ENCODE data around the gene ZNF784. TPM values are rescaled to one million over a fixed set of nuclear protein-coding genes. Genes with fewer than 3 reads are reported as not detected.

The ZNF784 gene
- total and polyA plus RNA-seq, 2 of the 13 experiments (the other 11 are each of a cell fraction or from before 2014, with no cell fraction given) = 4.1 to 4.2 TPM

GRCh38 chr19:55660991-55661390, 36.6 kb upstream of the ZNF784 start:
- no peak overlapping the region for H2AFZ ChIP-seq (ENCODE audit: low read length)
- H3K9me3 ChIP-seq (ENCODE audit: low read length) = no peaks in the 10 kb centered on the region
- H3K79me2 ChIP-seq (ENCODE audit: insufficient read depth, low read length) = peaks cover 64% of the 10 kb centered on the region
- no peak for DNase-seq (ENCODE audit: low spot score)
- ATAC-seq = no peak
- peaks cover 40 to 63% of the 10 kb centered on the region in 2 experiments for H3K36me3 ChIP-seq (replicated peaks in 1 of 2; ENCODE audit: control insufficient read depth in 1 of 2, insufficient read depth in 2 of 2, low read length in 2 of 2)
- peaks cover 49% of the 10 kb centered on the region for H4K20me1 ChIP-seq (ENCODE audit: insufficient read depth, low read length)
- BruUV-seq (replicated peaks) = no TSS peak
- CTCF ChIA-PET (ENCODE audit: low intra/inter-chr PET ratio, low total read pairs) = no interaction called here
- no peaks in the 10 kb centered on the region; a peak in 1 of 5 replicates for H3K27me3 ChIP-seq (ENCODE audit: control insufficient read depth in 1 of 2, insufficient read depth in 2 of 2, low read length in 2 of 2)
- H3K4me1 ChIP-seq (ENCODE audit: insufficient read depth, low read length) = peaks cover 24% of the 10 kb centered on the region
- POLR2A ChIA-PET = no interaction called here
- TF ChIP-seq POLR2A (IDR thresholded peaks at IDR 0.05; ENCODE audit: insufficient read depth in 1 of 2, low read depth in 2 of 2, low read length in 2 of 2) (0 out of 4 replicates have a peak, but pooled peaks of 1 of the 2 experiments have one; percentile 18), SNRNP70 (IDR thresholded peaks at IDR 0.05; ENCODE audit: low read depth, low read length) (no peak)
- no peak overlapping the region for H3K9ac ChIP-seq (ENCODE audit: insufficient read depth, low read depth, low read length)
- no peak overlapping the region for H3K27ac ChIP-seq (ENCODE audit: extremely low read length, insufficient read depth, low read length)
- intact Hi-C loops (cut with micrococcal nuclease; ENCODE audit: unreplicated experiment) = no loop called here
- no peak overlapping the region for H3K4me3 ChIP-seq (replicated peaks in 1 of 3; ENCODE audit: insufficient read depth in 1 of 3, low read depth in 2 of 3, low read length in 3 of 3)
- in situ Hi-C loops (cut with HindIII; ENCODE audit: extremely low pct_ligation_motif_present, low pct_unique_long_range_greater_than_20kb) = no loop called here
- no peak overlapping the region for H3K4me2 ChIP-seq (ENCODE audit: low read depth, low read length)
- 95% methylated on average over 16 of the region's 16 CpGs for WGBS (ENCODE audit: low lambda C conversion rate)
- no peak for FAIRE-seq

DNA sequence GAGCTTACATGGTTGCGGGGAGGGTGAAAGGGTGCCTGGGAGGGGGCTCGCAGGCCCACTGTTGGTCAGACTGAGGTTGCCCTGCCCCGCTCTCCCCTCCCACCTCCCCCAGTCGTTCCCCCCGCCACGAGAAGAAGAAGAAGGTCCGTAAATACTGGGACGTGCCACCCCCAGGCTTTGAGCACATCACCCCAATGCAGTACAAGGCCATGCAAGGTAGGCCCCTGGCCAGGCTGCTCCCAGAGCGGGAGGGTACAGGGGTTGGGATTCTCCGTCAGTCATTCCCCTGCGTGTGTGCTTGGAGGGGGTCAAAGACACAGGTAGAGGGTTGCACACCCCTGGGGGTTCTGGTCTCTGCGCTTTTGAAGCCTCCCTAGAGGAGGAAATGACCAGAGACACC, 36.0 kb upstream of the ZNF784 start:
- peaks cover 52% of the 10 kb centered on the region for H4K20me1 ChIP-seq (ENCODE audit: insufficient read depth, low read length)
- no peaks in the 10 kb centered on the region for H3K9me3 ChIP-seq (ENCODE audit: low read length)
- H3K4me3 ChIP-seq (replicated peaks in 1 of 3; ENCODE audit: insufficient read depth in 1 of 3, low read depth in 2 of 3, low read length in 3 of 3) = no peak overlapping the region
- 97% methylated on average over 10 of the region's 12 CpGs for WGBS (ENCODE audit: low lambda C conversion rate)
- H3K36me3 ChIP-seq (replicated peaks in 1 of 2; ENCODE audit: control insufficient read depth in 1 of 2, insufficient read depth in 2 of 2, low read length in 2 of 2) = peaks cover 37 to 60% of the 10 kb centered on the region in 2 experiments
- no peak overlapping the region for H3K9ac ChIP-seq (ENCODE audit: insufficient read depth, low read depth, low read length)
- H2AFZ ChIP-seq (ENCODE audit: low read length) = no peak overlapping the region
- H3K79me2 ChIP-seq (ENCODE audit: insufficient read depth, low read length) = peaks cover 67% of the 10 kb centered on the region
- ATAC-seq = no peak
- no peak overlapping the region for H3K27ac ChIP-seq (ENCODE audit: extremely low read length, insufficient read depth, low read length)
- in situ Hi-C loops (cut with HindIII; ENCODE audit: extremely low pct_ligation_motif_present, low pct_unique_long_range_greater_than_20kb) = no loop called here
- no TSS peak for BruUV-seq (replicated peaks)
- no peak for DNase-seq (ENCODE audit: low spot score)
- FAIRE-seq = no peak
- intact Hi-C loops (cut with micrococcal nuclease; ENCODE audit: unreplicated experiment) = no loop called here
- peaks cover 24% of the 10 kb centered on the region for H3K4me1 ChIP-seq (ENCODE audit: insufficient read depth, low read length)
- TF ChIP-seq FLYWCH1 (CRISPR knock-in tag; IDR thresholded peaks at IDR 0.05) (no peak), ZNF550 (CRISPR knock-in tag; IDR thresholded peaks at IDR 0.05; ENCODE audit: borderline replicate concordance) (no peak), NFE2 (CRISPR knock-in tag; IDR thresholded peaks at IDR 0.05) (no peak), KMT2A (CRISPR knock-in tag; IDR thresholded peaks at IDR 0.05) (no peak), HOXA9 (CRISPR knock-in tag; IDR thresholded peaks at IDR 0.05; ENCODE audit: borderline replicate concordance) (no peak), HNF1B (CRISPR knock-in tag; IDR thresholded peaks at IDR 0.05) (no peak), SATB2 (CRISPR knock-in tag; IDR thresholded peaks at IDR 0.05) (no peak)
- TF ChIP-seq, protein P1, sequence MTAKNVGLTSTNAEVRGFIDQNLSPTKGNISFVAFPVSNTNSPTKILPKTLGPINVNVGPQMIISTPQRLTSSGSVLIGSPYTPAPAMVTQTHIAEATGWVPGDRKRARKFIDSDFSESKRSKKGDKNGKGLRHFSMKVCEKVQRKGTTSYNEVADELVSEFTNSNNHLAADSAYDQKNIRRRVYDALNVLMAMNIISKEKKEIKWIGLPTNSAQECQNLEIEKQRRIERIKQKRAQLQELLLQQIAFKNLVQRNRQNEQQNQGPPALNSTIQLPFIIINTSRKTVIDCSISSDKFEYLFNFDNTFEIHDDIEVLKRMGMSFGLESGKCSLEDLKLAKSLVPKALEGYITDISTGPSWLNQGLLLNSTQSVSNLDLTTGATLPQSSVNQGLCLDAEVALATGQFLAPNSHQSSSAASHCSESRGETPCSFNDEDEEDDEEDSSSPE (CRISPR knock-in tag; IDR thresholded peaks at IDR 0.05) = no peak
- POLR2A ChIA-PET = no interaction called here
- CTCF ChIA-PET (ENCODE audit: low intra/inter-chr PET ratio, low total read pairs) = no interaction called here
- no peak overlapping the region for H3K4me2 ChIP-seq (ENCODE audit: low read depth, low read length)
- no peaks in the 10 kb centered on the region; a peak in 1 of 5 replicates for H3K27me3 ChIP-seq (ENCODE audit: control insufficient read depth in 1 of 2, insufficient read depth in 2 of 2, low read length in 2 of 2)

All from HepG2 (cell line).